Loucy (cell line): Measurements from ENCODE around the gene TAL2.

ENCODE experiments used
- H2AFZ ChIP-seq: fragments of 200-600 bp; sonication (generic); 2 replicates; pipeline ENCODE4 v1.6.0; 2016; ENCODE audit warnings: antibody characterized with exemption, mild to moderate bottlenecking, low read length, moderate library complexity
- H3F3A ChIP-seq: fragments of 200-600 bp; 2 replicates; pipeline ENCODE4 v1.6.0; 2016; ENCODE audit warnings: antibody characterized with exemption, low read depth, mild to moderate bottlenecking
- H3K27me3 ChIP-seq: fragments of 200-600 bp; sonication (generic); 2 replicates; pipeline ENCODE4 v1.6.1; 2014; ENCODE audit warnings: low read length, mild to moderate bottlenecking; ENCODE audit not compliant: insufficient read depth, poor library complexity, severe bottlenecking
- H3K36me3 ChIP-seq: fragments of 200-600 bp; sonication (generic); 2 replicates; pipeline ENCODE4 v1.6.1; 2016; ENCODE audit warnings: low read length; ENCODE audit not compliant: insufficient read depth
- H3K4me1 ChIP-seq: fragments of 200-600 bp; sonication (generic); 2 replicates; pipeline ENCODE4 v1.5.1; 2014; ENCODE audit warnings: low read length, mild to moderate bottlenecking; ENCODE audit not compliant: insufficient read depth, poor library complexity, severe bottlenecking
- H3K4me2 ChIP-seq: fragments of 200-600 bp; sonication (generic); 2 replicates; pipeline ENCODE4 v1.6.0; 2014; ENCODE audit warnings: antibody characterized with exemption, low read length, low read depth, mild to moderate bottlenecking; ENCODE audit not compliant: poor library complexity, severe bottlenecking
- H3K4me3 ChIP-seq: fragments of 200-600 bp; sonication (generic); 2 replicates; pipeline ENCODE4 v1.5.1; 2014; ENCODE audit warnings: low read length, mild to moderate bottlenecking, mixed read lengths; ENCODE audit not compliant: poor library complexity, severe bottlenecking
- H3K79me2 ChIP-seq: fragments of 200-600 bp; sonication (generic); 2 replicates; pipeline ENCODE4 v1.6.1; 2014; ENCODE audit warnings: low read length; ENCODE audit not compliant: insufficient read depth
- H3K9ac ChIP-seq: fragments of 200-600 bp; sonication (generic); 2 replicates; pipeline ENCODE4 v1.6.0; 2014; ENCODE audit warnings: mild to moderate bottlenecking, low read depth, low read length, moderate library complexity; ENCODE audit not compliant: poor library complexity, severe bottlenecking
- H3K9me2 ChIP-seq: fragments of 200-600 bp; sonication (generic); replicated peaks from 2 replicates; pipeline ENCODE4 v1.6.1; 2016; ENCODE audit warnings: low read depth, low read length, mixed read lengths
- H3K9me3 ChIP-seq: fragments of 200-600 bp; sonication (generic); 2 replicates; pipeline ENCODE4 v1.6.1; 2014; ENCODE audit warnings: mild to moderate bottlenecking, antibody characterized with exemption, low read length, low read depth; ENCODE audit not compliant: insufficient read depth
- H4K20me1 ChIP-seq: fragments of 200-600 bp; sonication (generic); 2 replicates; pipeline ENCODE4 v1.6.0; 2014; ENCODE audit warnings: antibody characterized with exemption, low read length, mild to moderate bottlenecking; ENCODE audit not compliant: insufficient read depth, poor library complexity, severe bottlenecking
- CTCF ChIP-seq: fragments of 200-600 bp; sonication (generic); conservative IDR thresholded peaks from 2 replicates; pipeline ENCODE4 v1.5.1; 2014; ENCODE audit warnings: mild to moderate bottlenecking, antibody characterized with exemption, low read length
- EZH2phosphoT487 ChIP-seq: fragments of 200-600 bp; IDR thresholded peaks from 2 replicates; pipeline ENCODE4 v1.6.1; 2018; ENCODE audit warnings: antibody characterized with exemption, mild to moderate bottlenecking, moderate library complexity, borderline replicate concordance

Gene TAL2

DNA sequence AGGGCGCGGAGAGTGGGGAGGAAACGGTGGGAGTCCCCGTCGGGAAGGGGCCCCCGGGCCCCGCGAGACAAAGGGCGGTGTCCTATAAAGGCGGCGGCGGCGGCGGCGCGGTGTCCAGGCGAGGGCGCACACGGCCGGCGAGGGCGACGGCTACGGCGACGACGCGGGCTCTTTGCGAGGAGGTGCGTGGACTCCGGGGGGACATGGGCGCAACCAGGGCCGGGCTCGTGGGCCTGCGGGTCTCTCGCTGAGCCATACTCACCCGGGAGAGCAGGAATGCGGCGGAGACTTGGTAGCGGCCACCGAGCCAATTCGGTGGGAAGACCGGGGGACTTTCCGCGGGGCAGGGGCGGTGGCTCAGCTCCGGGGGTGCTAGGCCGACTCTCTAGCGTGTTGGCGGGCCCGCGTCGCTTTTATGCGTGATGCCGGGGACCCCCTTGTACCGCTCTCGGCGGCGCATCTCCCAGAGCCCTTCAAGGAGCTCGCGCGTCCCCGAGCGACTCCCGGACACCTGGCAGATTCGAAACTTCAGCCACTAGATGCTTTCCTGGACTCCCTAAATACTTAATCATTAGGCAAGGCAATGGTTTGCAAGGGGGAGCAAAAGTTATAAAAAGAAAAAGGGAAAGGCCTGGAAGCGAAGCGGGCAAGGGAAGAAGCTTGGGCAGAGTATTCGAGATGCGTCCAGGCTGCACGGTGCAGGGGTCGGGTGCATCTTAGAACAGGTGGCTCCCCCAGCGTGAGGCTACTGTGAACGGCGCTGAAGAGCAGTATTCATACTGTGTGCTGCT, 5.9 kb upstream of the TAL2 start:
- Histone ChIP-seq H3K4me1 (no peaks in the 10 kb centered on the region), H3K79me2 (no peaks in the 10 kb centered on the region), H3K36me3 (no peaks in the 10 kb centered on the region), H3K9ac (no peak overlapping the region), H3K9me3 (no peaks in the 10 kb centered on the region), H3K9me2 (no peaks in the 10 kb centered on the region), H3F3A (no peaks in the 10 kb centered on the region), H2AFZ (no peak overlapping the region), H3K4me3 (no peak overlapping the region), H3K27me3 (no peaks in the 10 kb centered on the region), H4K20me1 (no peaks in the 10 kb centered on the region), H3K4me2 (no peak overlapping the region)
- TF ChIP-seq EZH2phosphoT487 (no peak), CTCF (no peak)

DNA sequence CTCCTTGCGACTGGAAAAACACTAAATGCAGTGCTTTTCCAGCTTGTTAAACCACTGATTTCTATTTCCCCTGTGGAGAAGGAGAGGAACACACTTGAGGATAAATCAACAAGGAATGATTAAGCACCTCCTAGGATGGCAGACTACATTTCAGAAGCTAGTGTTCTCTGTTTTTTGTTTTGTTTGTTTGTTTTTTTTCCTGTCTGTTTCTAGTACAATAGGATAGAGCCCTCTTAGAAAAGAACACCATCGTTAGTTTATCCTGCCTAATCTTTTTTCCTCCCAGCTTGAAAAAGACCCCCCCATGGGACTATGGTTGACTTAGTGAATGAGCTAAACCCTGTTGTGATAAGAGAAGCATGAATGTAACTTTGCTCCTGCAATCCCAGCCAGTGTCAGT, 3.9 kb upstream of the TAL2 start:
- no peak for TF ChIP-seq CTCF
- no peak for TF ChIP-seq EZH2phosphoT487
- Histone ChIP-seq H3K4me1 (no peaks in the 10 kb centered on the region), H3K9ac (no peak overlapping the region), H3K9me2 (no peaks in the 10 kb centered on the region), H4K20me1 (no peaks in the 10 kb centered on the region), H3K79me2 (no peaks in the 10 kb centered on the region), H2AFZ (no peak overlapping the region), H3K4me3 (no peak overlapping the region), H3K4me2 (no peak overlapping the region), H3K9me3 (no peaks in the 10 kb centered on the region), H3K27me3 (no peaks in the 10 kb centered on the region), H3F3A (no peaks in the 10 kb centered on the region), H3K36me3 (no peaks in the 10 kb centered on the region)

DNA sequence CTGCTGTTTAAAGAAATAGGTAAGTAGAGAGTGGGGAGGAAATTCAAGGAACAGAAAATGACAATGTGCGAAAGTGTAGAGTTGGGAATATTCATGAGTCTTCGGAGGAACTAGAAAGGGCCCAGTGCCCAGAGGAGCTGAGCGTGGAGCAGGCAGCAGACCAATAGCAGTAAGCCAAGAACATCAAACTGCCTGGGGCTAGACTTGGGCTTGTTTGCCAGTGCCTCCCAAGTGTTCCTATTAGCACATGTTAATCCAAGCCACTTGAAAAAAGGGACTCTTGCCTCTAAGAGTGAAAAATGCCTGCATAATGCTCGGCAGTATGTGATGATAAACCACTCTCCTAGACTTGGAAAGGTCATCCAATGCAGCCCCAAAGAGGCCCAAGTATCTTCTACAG, 1.2 kb upstream of the TAL2 start:
- no peak overlapping the region for H3K4me3 ChIP-seq
- H3F3A ChIP-seq = no peaks in the 10 kb centered on the region
- no peaks in the 10 kb centered on the region for H3K9me3 ChIP-seq
- no peak overlapping the region for H3K4me2 ChIP-seq
- no peaks in the 10 kb centered on the region for H4K20me1 ChIP-seq
- TF ChIP-seq EZH2phosphoT487 = no peak
- H3K9ac ChIP-seq = no peak overlapping the region
- no peaks in the 10 kb centered on the region for H3K36me3 ChIP-seq
- H3K27me3 ChIP-seq = no peaks in the 10 kb centered on the region
- no peaks in the 10 kb centered on the region for H3K4me1 ChIP-seq
- H2AFZ ChIP-seq = no peak overlapping the region
- H3K79me2 ChIP-seq = no peaks in the 10 kb centered on the region
- H3K9me2 ChIP-seq = no peaks in the 10 kb centered on the region

DNA sequence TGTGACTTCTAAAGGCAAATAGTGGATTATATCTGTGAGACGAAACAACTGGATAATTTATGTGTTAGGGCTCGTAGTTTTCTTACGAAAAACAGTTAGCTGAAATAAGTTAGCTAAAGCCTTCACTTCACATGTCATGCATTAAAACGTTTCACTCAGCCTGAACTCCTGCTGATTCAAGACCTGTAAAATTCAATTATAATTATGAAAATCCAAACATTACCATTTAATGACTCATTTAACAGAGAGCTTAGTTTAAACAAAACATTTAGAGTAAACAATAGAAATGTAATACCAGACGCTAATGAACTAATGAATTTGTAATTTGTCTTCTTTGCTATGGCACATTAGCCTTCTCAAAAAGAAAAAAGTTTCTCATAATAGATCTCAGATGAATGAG, 1.7 kb downstream of the TAL2 start:
- TF ChIP-seq EZH2phosphoT487 (no peak), CTCF (no peak)
- no peak overlapping the region for H3K4me2 ChIP-seq
- no peaks in the 10 kb centered on the region for H3F3A ChIP-seq
- H3K4me1 ChIP-seq = no peaks in the 10 kb centered on the region
- H3K79me2 ChIP-seq = no peaks in the 10 kb centered on the region
- no peaks in the 10 kb centered on the region for H3K9me2 ChIP-seq
- no peak overlapping the region for H3K4me3 ChIP-seq
- H3K27me3 ChIP-seq = no peaks in the 10 kb centered on the region
- H4K20me1 ChIP-seq = no peaks in the 10 kb centered on the region
- H3K9ac ChIP-seq = no peak overlapping the region
- H3K36me3 ChIP-seq = no peaks in the 10 kb centered on the region
- H3K9me3 ChIP-seq = no peaks in the 10 kb centered on the region
- no peak overlapping the region for H2AFZ ChIP-seq
